ENCODE results near the gene VSIG8.

Gene VSIG8

DNA sequence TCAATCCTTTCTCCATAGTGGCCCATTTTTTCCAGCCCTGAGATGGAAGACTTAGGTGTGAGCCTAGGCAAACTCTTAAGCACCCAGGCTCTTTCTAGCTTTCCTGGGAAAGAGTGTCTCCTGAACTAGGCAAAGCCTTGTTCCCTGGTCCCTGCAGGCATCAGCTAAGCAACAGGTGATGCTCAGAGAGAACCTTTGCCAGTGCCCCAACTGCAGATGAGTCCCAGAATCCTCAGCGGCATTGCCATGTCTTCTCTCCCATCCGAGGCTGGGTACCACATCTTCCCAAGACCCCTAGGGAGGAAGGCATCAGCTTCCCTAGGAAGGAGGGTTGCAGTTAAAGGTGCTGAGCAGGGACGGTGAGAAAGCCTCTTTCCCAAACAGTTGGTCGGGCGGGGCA lies 8.2 kb upstream of the VSIG8 start:
- H3K27ac ChIP-seq: no peak overlapping the region
- TF ChIP-seq, protein P1, sequence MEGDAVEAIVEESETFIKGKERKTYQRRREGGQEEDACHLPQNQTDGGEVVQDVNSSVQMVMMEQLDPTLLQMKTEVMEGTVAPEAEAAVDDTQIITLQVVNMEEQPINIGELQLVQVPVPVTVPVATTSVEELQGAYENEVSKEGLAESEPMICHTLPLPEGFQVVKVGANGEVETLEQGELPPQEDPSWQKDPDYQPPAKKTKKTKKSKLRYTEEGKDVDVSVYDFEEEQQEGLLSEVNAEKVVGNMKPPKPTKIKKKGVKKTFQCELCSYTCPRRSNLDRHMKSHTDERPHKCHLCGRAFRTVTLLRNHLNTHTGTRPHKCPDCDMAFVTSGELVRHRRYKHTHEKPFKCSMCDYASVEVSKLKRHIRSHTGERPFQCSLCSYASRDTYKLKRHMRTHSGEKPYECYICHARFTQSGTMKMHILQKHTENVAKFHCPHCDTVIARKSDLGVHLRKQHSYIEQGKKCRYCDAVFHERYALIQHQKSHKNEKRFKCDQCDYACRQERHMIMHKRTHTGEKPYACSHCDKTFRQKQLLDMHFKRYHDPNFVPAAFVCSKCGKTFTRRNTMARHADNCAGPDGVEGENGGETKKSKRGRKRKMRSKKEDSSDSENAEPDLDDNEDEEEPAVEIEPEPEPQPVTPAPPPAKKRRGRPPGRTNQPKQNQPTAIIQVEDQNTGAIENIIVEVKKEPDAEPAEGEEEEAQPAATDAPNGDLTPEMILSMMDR (conservative IDR thresholded peaks at IDR 0.05): no peak

DNA sequence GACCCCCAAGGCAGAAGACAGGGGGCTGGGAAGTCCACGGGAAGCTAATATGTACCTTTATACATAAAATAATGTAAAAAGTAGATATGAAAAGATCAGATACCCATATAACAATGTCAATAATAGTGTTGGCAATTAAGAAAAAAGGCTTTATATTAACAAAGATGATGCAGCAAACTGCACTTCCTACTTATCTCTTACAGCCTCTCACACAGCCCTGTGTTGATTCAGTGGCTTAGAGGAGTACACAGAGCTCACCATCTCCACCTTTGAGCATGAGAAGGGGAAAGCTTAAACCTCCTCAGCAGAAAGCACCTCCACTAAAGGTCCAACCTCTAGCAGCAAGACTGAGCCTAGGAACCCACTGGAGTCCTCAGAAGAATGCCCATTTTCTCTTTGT lies 7.2 kb upstream of the VSIG8 start:
- TF ChIP-seq, protein P1 (conservative IDR thresholded peaks at IDR 0.05): no peak
- H3K27ac ChIP-seq: no peak overlapping the region

DNA sequence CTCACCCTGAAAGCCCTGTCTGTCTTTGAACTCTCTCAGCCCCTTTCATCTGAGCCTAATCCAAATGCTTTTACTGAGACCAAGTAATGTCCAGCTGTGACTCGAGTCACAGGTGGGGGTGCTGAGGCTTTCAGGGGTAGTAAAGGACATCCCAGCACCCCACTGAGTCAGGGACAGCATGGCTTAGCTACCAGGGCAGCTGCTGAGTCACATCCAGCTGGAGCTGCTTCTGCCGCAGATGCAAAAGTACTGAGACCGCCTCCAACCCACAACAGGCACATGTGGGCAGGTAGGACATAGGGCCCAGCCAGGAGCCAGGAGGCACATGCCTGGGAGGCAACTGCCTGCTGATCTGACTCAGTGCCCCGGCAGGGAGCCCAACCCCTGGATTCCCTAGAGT lies 6.7 kb upstream of the VSIG8 start:
- TF ChIP-seq, protein P1 (conservative IDR thresholded peaks at IDR 0.05): no peak
- no peak overlapping the region for H3K27ac ChIP-seq

DNA sequence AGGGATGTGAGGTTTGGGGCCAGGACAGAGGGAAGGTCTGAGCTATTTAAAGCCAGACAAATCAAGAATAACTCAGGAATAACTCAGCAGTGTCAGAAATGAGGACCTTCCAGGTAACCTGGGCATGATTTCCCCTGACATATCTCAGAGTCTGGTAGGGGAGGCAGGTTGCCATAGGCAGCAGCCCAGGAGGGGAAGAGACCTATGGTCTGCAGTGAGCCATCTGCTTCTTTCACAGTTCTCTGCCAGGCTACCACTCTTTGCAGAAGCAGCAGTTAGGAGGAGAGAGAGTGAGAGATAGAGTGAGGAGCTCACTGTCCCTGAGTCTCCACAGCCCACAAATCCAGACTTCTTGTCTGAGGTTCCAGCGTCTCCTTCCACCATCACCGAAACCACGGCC lies 6.3 kb upstream of the VSIG8 start:
- TF ChIP-seq, protein P1 (conservative IDR thresholded peaks at IDR 0.05): no peak
- H3K27ac ChIP-seq: peak overlapping the region; percentile 64

DNA sequence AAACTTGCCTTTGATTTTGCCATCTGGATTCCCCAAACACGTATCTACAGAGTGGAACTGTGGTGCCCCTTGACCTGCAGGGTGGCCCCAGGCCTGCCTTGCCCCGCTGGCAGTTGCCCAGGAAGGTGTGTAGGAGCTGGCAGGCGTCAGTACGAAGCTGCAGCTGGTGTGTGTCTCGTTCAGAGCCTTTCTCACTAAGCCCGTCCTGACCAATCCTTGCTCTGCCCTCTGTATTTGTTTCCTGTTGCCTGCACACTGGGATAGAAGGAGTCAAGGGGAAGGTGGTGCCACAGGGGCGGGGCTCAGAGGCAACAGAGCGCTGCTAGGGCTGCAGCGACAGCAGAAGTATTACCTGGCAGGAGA lies 5.2 kb upstream of the VSIG8 start:
- TF ChIP-seq, protein P1 (conservative IDR thresholded peaks at IDR 0.05): no peak
- peak overlapping the region; percentile 64 for H3K27ac ChIP-seq

DNA sequence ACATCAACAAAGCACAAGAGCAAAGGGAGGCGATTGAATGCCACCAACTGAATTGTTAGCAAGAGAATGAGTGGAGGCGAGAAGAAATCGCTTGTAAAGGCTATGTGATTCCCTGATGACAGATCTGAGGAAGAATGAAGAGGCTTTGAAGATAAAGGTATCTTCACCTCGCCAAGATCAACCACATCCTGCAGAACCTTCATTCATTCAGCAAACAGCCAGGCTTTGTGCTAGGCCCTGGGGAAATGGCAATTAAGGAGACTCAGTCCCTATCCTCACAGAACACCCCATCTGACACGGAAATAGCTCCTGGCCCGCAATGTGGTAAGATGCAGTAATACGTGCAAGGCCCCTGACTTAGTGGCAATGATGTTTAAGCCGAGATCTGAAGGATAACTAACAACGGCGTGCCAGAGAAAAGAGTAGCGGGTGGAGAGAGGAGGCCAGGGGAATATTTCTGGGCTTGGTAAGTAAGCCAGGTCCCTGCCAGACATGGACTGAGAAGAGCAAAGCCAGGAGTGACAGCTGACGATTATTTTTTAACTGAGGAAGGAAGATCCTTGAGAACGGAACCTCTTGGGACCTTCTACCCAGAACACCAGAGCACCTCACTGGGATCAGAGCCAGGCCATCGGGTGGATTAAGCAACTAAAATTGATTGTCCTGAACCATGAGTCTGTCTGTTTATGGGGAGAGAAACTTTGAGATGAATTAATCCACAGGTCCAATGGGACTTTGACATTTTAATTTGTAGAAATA lies 4.6 kb upstream of the VSIG8 start:
- peak overlapping the region; percentile 64 for H3K27ac ChIP-seq
- TF ChIP-seq, protein P1 (conservative IDR thresholded peaks at IDR 0.05): no peak

DNA sequence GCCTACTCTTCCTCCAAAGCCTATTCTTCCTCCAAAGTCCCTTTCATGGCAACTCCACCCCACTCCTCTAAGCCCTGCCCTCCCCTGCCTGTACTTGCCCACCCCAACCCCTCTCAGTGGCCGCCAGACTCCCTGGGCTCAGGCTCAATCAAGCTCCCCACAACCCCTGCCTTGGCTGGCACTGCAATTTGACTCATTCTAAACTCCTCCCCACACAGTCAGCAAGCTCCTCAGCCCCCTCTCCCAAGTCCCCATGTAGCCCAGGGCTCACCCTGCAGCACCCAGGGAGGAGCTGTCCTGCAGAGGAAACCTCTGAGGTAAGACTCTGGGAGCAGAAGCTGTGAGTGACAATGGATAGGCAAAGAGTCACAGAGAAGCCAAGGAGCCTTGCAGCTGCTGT lies 3.6 kb upstream of the VSIG8 start:
- TF ChIP-seq, protein P1 (conservative IDR thresholded peaks at IDR 0.05): no peak
- no peak overlapping the region for H3K27ac ChIP-seq

All from VCaP (cell line).